WTC11 (cell line): ENCODE data around the gene GBF1.

Experiments
- ATF2 ChIP-seq: sonication (generic); formaldehyde crosslinking; IDR thresholded peaks from 2 replicates; pipeline ENCODE4 v1.8.1; 2022; ENCODE audit warnings: low read depth, missing genetic modification reagents, borderline replicate concordance
- CDX4 ChIP-seq: fragments of 250-450 bp; sonication (Bioruptor Pico); IDR thresholded peaks from 2 replicates; pipeline ENCODE4 v1.9.0; 2021; ENCODE audit warnings: moderate library complexity, mild to moderate bottlenecking, inconsistent platforms, borderline replicate concordance
- CTCF ChIP-seq: fragments of 200-600 bp; IDR thresholded peaks from 2 replicates; pipeline ENCODE4 v1.8.0; 2022; ENCODE audit warnings: antibody characterized with exemption
- MAX ChIP-seq: sonication (generic); formaldehyde crosslinking; IDR thresholded peaks from 2 replicates; pipeline ENCODE4 v1.8.0; 2022; ENCODE audit warnings: mild to moderate bottlenecking, missing genetic modification reagents
- MXD4 ChIP-seq: fragments of 250-450 bp; sonication (Bioruptor Pico); IDR thresholded peaks from 2 replicates; pipeline ENCODE4 v1.8.0; 2021; ENCODE audit warnings: mild to moderate bottlenecking, moderate library complexity, borderline replicate concordance
- NFYB ChIP-seq: sonication (generic); formaldehyde crosslinking; conservative IDR thresholded peaks from 2 replicates; pipeline ENCODE4 v1.8.0; 2022; ENCODE audit warnings: low read depth, missing genetic modification reagents
- NR2C2 ChIP-seq: sonication (generic); formaldehyde crosslinking; IDR thresholded peaks from 2 replicates; pipeline ENCODE4 v1.8.0; 2022; ENCODE audit warnings: mild to moderate bottlenecking, missing genetic modification reagents
- RELA ChIP-seq: sonication (generic); formaldehyde crosslinking; IDR thresholded peaks from 2 replicates; pipeline ENCODE4 v1.8.1; 2022; ENCODE audit warnings: missing genetic modification reagents, mild to moderate bottlenecking, borderline replicate concordance
- SP1 ChIP-seq: sonication (generic); formaldehyde crosslinking; conservative IDR thresholded peaks from 2 replicates; pipeline ENCODE4 v1.8.1; 2022; ENCODE audit warnings: missing genetic modification reagents
- TEAD4 ChIP-seq: sonication (generic); formaldehyde crosslinking; IDR thresholded peaks from 2 replicates; pipeline ENCODE4 v1.8.0; 2022; ENCODE audit warnings: mild to moderate bottlenecking, missing genetic modification reagents
- ZNF121 ChIP-seq: sonication (generic); formaldehyde crosslinking; IDR thresholded peaks from 2 replicates; pipeline ENCODE4 v1.8.0; 2023; ENCODE audit warnings: missing genetic modification reagents

GRCh38 chr10:102280397-102281101, 35.2 kb downstream of the GBF1 start:
- TF ChIP-seq ZNF121 (CRISPR knock-in tag): no peak
- TF ChIP-seq CDX4: no peak
- no peak for TF ChIP-seq MXD4 (CRISPR knock-in tag)
- no peak for TF ChIP-seq TEAD4 (CRISPR knock-in tag)
- TF ChIP-seq CTCF: no peak
- TF ChIP-seq RELA (CRISPR knock-in tag): no peak
- TF ChIP-seq MAX (CRISPR knock-in tag): no peak
- no peak for TF ChIP-seq NR2C2 (CRISPR knock-in tag)
- no peak for TF ChIP-seq ATF2 (CRISPR knock-in tag)
- no peak for TF ChIP-seq SP1 (CRISPR knock-in tag)
- TF ChIP-seq NFYB: no peak
